ENCODE measurements around the gene ANKRD17.
A peak's percentile ranks its signal among the peaks of the same experiment; 100 is the strongest.

ANKRD17 gene

DNA sequence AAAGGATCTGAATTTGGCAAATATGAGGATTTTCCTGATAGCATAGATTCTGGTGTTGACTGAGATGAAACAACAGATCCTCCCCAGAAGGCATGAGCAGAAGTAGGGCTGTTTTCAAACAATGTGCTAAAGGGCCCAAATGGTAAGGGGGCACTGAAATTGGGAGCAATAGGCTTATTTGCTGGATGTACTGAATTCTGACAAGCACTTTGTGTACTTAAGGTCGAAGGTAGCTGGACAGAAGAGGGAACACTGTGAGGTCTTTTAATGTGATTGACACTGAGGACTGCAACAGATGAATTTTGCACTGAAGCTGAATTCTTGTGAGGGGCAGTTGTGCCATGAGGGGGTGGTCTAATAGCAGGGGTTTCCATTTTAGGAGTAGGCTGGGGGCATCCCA, 167.9 kb downstream of the ANKRD17 start:
- no peak overlapping the region for H3K27ac ChIP-seq
- H4K20me1 ChIP-seq (ENCODE audit: insufficient read depth): no peaks in the 10 kb centered on the region
- no peak overlapping the region for H3K4me2 ChIP-seq
- no peaks in the 10 kb centered on the region for H3K27me3 ChIP-seq (ENCODE audit: insufficient read depth, low read depth)
- H3K36me3 ChIP-seq (ENCODE audit: insufficient read depth): 0 out of 2 replicates have a peak, but pooled peaks cover 3% of the 10 kb centered on the region
- TF ChIP-seq, protein P1, sequence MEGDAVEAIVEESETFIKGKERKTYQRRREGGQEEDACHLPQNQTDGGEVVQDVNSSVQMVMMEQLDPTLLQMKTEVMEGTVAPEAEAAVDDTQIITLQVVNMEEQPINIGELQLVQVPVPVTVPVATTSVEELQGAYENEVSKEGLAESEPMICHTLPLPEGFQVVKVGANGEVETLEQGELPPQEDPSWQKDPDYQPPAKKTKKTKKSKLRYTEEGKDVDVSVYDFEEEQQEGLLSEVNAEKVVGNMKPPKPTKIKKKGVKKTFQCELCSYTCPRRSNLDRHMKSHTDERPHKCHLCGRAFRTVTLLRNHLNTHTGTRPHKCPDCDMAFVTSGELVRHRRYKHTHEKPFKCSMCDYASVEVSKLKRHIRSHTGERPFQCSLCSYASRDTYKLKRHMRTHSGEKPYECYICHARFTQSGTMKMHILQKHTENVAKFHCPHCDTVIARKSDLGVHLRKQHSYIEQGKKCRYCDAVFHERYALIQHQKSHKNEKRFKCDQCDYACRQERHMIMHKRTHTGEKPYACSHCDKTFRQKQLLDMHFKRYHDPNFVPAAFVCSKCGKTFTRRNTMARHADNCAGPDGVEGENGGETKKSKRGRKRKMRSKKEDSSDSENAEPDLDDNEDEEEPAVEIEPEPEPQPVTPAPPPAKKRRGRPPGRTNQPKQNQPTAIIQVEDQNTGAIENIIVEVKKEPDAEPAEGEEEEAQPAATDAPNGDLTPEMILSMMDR (conservative IDR thresholded peaks at IDR 0.05; ENCODE audit: low read depth, low read length): no peak
- peaks cover 15% of the 10 kb centered on the region for H3K4me1 ChIP-seq (ENCODE audit: low read depth, poor library complexity, severe bottlenecking)
- H3K4me3 ChIP-seq (IDR thresholded peaks at IDR 0.05; ENCODE audit: insufficient read depth, low read depth, low read length): no peak overlapping the region
- no peak overlapping the region for H3K9ac ChIP-seq
- no peak overlapping the region for H2AFZ ChIP-seq (ENCODE audit: low read depth)
- H3K79me2 ChIP-seq (ENCODE audit: insufficient read depth, low read depth): no peaks in the 10 kb centered on the region; the same call in 1 of the 2 replicates

DNA sequence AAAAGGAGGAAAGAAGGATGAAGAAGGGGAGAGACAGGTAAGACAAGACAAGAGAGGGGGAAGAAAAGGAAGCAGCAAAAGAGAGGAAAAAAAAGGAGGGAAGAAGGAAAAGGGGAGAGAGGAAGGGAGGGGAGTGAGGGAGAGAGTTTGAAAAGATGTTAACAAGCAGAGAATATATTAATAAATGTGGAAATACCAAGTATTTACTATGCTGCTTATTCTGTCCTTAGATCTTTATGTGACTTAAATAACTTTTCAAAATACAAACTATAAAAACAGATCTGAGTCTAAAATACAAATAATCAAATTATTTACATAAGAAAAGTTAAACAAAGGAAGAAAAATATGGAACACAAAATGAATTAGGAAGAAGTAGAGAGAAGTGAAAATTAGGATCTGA, 170.7 kb downstream of the ANKRD17 start:
- H3K4me1 ChIP-seq (ENCODE audit: low read depth, poor library complexity, severe bottlenecking): peaks cover 32% of the 10 kb centered on the region
- H4K20me1 ChIP-seq (ENCODE audit: insufficient read depth): no peaks in the 10 kb centered on the region
- no peak overlapping the region for H2AFZ ChIP-seq (ENCODE audit: low read depth)
- H3K27me3 ChIP-seq (ENCODE audit: insufficient read depth, low read depth): no peaks in the 10 kb centered on the region
- no peak overlapping the region for H3K9ac ChIP-seq
- H3K79me2 ChIP-seq (ENCODE audit: insufficient read depth, low read depth): peaks cover 13% of the 10 kb centered on the region; the same call in 1 of the 2 replicates
- H3K4me2 ChIP-seq: no peak overlapping the region
- no peak overlapping the region for H3K4me3 ChIP-seq (IDR thresholded peaks at IDR 0.05; ENCODE audit: insufficient read depth, low read depth, low read length)
- TF ChIP-seq, protein P1 (conservative IDR thresholded peaks at IDR 0.05; ENCODE audit: low read depth, low read length): no peak
- H3K36me3 ChIP-seq (ENCODE audit: insufficient read depth): peaks cover 3% of the 10 kb centered on the region; the same call in 1 of the 2 replicates
- H3K27ac ChIP-seq: no peak overlapping the region

DNA sequence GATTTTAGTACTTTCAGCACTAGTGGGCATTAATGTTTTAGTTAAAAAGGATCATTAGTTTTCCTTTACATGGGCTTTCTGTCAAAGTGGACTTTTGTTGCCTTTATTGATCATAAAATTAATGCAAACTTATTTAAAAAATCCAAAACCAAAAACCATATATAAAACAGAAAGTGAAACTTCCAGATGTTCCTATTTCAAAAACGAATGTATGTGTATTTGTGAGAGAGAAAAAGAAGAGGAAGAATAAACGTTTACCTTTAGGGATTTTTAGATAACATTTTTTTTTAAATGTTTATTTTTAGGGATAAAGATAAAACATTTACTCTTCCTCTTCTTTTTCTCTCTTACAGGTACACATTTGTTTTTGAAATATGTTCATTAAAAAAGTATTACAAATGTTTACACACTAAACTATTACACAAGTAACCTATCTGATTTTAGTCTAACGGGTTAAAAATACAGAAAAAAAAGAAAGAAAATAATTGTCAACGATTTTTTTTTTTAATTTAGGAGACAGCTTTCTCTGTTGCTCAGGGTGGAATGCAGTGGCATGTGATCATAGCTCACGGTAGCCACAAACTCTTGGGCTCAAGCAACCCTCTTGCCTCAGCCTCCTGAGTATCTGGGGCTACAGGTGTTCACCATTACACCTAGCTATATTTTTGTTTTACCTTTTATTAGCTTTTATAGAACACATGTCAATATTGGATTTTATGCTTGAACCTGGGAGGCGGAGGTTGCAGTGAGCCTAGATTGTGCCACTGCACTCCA, 172.3 kb downstream of the ANKRD17 start:
- Histone ChIP-seq H2AFZ (ENCODE audit: low read depth) (no peak overlapping the region), H3K9ac (peak overlapping the region; percentile 1; the same call in 1 of the 2 replicates), H3K4me1 (ENCODE audit: low read depth, poor library complexity, severe bottlenecking) (peaks cover 48% of the 10 kb centered on the region), H3K36me3 (ENCODE audit: insufficient read depth) (no peaks in the 10 kb centered on the region; the same call in 1 of the 2 replicates), H4K20me1 (ENCODE audit: insufficient read depth) (no peaks in the 10 kb centered on the region), H3K4me2 (peak overlapping the region; percentile 44), H3K79me2 (ENCODE audit: insufficient read depth, low read depth) (peaks cover 13% of the 10 kb centered on the region; the same call in 1 of the 2 replicates), H3K27me3 (ENCODE audit: insufficient read depth, low read depth) (no peaks in the 10 kb centered on the region), H3K4me3 (IDR thresholded peaks at IDR 0.05; ENCODE audit: insufficient read depth, low read depth, low read length) (no peak overlapping the region), H3K27ac (peak overlapping the region; percentile 15)
- TF ChIP-seq, protein P1 (conservative IDR thresholded peaks at IDR 0.05; ENCODE audit: low read depth, low read length): no peak

DNA sequence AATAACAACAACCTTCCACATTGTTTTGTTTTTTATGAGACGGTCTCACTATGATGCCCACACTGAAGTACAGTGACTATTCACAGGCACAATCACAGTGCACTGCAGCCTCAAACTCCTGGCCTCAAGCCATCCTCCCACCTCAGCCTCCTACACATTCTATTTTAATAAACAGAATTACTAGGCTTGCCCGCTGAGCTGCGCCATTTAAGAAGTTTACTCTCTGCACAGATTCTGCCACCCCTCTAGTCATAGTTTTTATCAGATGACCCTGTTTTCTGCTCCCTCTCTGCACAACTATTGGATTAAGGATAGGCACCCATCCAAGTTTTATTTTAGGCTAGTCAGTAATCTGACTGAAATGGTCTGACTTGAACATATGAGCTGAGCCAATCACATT, 177.8 kb downstream of the ANKRD17 start:
- Histone ChIP-seq H3K36me3 (ENCODE audit: insufficient read depth) (no peaks in the 10 kb centered on the region; the same call in 1 of the 2 replicates), H3K4me3 (IDR thresholded peaks at IDR 0.05; ENCODE audit: insufficient read depth, low read depth, low read length) (no peak overlapping the region), H3K27me3 (ENCODE audit: insufficient read depth, low read depth) (no peaks in the 10 kb centered on the region), H3K79me2 (ENCODE audit: insufficient read depth, low read depth) (peaks cover 13% of the 10 kb centered on the region; the same call in 1 of the 2 replicates), H4K20me1 (ENCODE audit: insufficient read depth) (no peaks in the 10 kb centered on the region), H3K9ac (no peak overlapping the region), H3K4me2 (no peak overlapping the region), H2AFZ (ENCODE audit: low read depth) (no peak overlapping the region), H3K4me1 (ENCODE audit: low read depth, poor library complexity, severe bottlenecking) (peaks cover 54% of the 10 kb centered on the region), H3K27ac (no peak overlapping the region)
- TF ChIP-seq, protein P1 (conservative IDR thresholded peaks at IDR 0.05; ENCODE audit: low read depth, low read length): no peak

Data from KMS-11 (cell line).